Activated T-helper 9 cell treated with anti-CD3 and anti-CD28 coated beads, Interleukin-2, amount 50 U/mL, for 16 hours (primary cell): ENCODE results near the gene BRD3OS.

Experiments
- DNase-seq: peaks from one replicate; pipeline ENCODE4 v3.0.0-alpha.2; 2020; ENCODE audit warnings: low read depth

Gene BRD3OS

DNA sequence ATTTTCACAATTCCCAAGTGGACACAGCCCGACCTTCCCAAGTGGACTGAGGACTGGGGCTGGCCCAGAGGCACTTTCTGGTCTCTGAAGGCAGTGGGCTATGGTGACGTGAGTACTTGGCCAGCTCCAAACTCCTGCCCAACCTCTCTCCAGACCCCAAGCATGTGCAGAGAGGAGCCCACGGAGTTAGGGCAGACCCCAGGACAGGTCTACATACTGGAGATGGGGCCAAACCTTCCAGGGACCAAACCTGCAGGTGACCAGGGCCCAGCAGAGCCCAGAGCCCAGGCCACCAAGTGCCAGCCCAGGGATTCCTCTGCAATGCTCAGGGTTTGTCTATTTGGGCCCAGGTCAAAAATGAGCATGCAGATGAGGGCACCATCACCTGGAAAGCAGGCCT is 27.2 kb downstream of the BRD3OS start:
- no peak for DNase-seq

- no peak for DNase-seq
These were observed 27.7 kb downstream of the BRD3OS start for GRCh38 chr9:134052941-134053340.

- DNase-seq: no peak
These were observed 28.2 kb downstream of the BRD3OS start for GRCh38 chr9:134053401-134053871.

DNA sequence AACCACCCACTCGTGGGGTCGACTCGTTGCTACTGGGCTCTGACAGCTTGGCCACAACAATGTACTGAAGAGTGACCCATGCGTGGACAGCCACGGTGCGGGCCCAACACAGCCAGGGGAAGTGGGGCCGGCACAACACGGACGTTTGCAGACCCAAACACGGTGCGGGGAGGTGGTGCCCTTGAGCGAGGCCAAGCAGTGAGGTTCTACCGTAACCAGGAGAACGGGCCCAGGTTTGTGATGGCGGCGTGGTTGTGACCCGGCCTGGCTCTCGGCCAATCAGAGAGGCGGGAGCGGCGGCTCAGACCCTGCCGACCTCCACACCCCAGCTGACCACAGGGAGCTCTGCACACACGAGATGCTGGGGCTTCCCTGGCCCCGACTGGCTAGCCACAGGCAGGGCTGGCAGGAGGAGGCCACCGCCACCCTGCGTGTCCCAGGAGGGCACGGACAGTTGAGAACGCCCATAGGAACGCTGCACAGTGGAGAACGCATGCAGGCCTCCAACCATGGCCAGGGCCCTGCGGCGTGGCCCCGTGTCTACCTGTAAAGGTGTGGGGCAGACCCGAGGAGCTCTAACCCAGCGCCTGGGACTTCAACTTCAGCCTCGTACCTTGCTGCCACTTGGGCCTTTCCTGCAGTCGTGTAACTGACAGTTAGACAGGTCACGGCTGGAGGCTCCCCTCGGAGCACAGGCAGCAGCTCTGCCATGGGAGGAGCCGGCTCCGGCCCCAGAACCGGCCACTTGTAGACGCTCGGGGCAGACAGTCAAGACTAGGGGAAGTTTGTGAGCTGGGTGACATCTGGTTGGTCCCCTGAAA is 28.9 kb downstream of the BRD3OS start:
- no peak for DNase-seq

- no peak for DNase-seq
These were observed 29.9 kb downstream of the BRD3OS start for GRCh38 chr9:134054891-134055811.

- no peak for DNase-seq
These were observed 30.7 kb downstream of the BRD3OS start for GRCh38 chr9:134055981-134056461.

DNA sequence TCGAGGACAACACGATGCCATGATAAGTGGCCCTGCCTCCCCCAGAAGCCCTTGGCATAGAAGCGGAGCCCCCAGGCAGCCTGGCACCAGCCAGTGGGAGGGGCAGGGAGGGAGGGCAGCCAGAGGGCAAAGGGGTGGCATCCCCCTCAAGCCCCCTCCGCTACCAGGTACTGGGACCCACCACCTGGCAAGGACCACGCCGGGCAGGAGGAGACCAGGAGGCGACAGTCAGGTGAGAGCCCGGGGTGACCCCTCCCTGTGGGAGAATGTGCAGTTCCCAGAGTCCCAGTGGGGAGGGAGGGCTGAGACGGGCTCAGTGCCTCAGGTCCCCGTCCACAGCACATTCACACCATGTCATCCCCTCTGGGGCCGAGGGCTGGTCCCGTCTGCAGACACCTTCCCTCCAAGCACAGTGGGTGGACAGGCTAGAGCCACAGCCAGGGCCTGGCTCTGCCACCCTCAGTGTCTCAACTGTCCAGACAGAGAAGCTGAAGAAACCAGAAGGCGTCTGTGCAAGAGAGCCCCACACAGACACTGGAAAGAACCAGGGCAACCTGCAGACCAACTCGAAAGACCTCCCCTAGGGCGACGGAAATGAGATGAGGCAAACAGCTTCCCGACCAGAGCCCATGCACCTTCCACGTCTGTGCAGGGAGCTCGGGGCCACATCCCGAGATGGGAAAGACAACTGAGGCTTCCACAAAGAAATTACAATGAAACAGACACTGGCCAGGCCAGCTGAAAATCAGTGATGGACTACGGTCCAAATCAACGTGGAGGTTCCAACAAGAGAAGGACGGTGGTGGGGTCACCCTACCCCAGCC is 31.4 kb downstream of the BRD3OS start:
- DNase-seq: no peak

- no peak for DNase-seq
These were observed 32.0 kb downstream of the BRD3OS start for GRCh38 chr9:134057307-134057657.

- no peak for DNase-seq
These were observed 32.7 kb downstream of the BRD3OS start for GRCh38 chr9:134057751-134058701.

GRCh38 chr9:134058716-134059115 is 33.4 kb downstream of the BRD3OS start:
- no peak for DNase-seq

DNA sequence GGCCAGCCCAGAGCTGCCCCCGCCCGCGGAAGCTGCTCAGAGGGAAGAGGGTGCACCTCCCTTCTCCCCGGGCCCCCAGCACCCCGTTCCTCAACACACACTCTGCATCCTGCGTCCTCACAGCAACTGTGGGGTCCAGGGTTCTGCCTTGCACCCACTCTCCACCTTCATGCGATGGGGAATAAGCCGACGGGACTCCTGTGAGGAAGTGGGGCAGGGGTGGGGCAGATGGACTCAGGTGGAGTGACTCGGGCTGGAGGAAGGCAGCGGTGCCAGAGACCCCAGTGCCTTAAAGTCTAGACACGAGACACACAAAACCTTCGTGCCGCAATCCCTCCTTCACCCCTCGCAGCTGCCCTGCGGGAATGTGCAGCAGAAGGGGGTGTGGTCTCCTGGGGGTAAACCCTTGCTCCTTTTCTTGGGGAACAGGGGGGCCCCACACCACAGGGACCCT is 33.9 kb downstream of the BRD3OS start:
- no peak for DNase-seq

DNA sequence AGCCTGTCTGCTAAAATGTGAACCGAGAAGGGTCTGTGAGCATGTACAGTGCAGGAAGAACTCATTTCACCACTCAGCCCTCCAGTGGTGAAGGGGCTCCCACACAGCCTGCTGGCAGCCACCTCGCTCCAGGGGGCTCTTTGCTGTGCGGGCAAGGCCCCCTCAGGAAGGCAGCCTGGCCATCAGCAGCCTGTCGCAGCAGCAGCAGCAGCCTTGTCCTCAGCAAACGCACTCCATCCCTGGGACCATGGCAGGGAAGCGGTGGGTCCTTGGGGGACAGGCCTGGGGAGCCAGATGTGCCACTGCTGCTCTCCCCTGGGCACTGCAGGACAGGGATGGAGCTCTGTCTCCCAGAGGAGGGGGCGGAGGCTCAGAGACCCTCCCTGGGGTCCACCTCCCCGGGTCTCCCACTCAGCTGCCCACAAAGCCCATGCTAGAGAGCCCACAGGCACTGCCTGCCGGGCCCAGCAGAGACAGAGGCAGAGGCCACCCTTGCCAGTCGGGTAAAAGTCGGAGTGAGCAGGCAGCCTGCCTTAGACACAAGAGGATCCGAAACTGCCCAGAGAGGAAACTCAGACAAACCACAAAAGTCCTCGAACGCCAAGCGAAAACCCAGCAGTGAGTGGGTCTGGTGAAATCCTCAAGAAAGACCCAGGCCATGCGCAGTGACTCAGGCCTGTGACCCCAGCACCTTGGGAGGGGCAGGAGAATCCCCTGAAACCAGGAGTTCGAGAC is 34.5 kb downstream of the BRD3OS start:
- DNase-seq: no peak

GRCh38 chr9:134060546-134060945 is 35.3 kb downstream of the BRD3OS start:
- DNase-seq: no peak

- no peak for DNase-seq
These were observed 35.9 kb downstream of the BRD3OS start for GRCh38 chr9:134061019-134061687.

- no peak for DNase-seq
These were observed 36.5 kb downstream of the BRD3OS start for GRCh38 chr9:134061688-134062371.

DNA sequence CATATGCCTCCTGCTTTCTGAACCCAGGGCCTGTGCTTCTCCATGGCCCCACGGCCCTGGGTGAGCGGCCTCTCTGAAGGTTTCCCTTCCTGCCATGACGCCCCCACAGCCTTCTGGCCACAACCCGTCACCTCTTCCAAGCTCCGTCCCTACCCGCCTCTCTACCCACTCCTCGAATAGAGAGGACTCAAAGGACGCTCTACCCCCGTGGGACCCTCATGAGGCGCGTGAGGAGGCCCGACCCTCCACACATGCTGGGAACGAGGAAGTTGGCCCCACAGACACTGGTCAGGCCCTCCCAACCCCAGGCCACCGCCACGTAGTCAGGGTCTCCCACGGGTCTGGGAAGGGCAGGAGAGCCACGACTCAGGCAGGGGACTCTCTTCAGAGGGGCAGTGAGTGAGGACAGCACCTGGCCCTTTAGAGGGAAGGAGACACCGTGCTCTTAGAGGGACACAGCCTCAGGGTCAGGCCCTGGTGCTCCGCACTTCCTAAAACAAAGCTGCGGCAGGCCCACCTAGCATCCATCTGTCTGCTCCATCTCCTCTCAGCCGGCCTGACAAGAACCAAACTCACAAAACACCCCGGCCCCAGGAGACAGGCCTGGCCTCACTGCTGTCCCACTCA is 37.3 kb downstream of the BRD3OS start:
- DNase-seq: no peak

GRCh38 chr9:134063088-134063570 is 37.8 kb downstream of the BRD3OS start:
- no peak for DNase-seq
